COLO668 (cell line): ENCODE results near the gene C1orf35.

Experiments used
- DNase-seq: peaks from one replicate; lab custom pipeline; 2025; ENCODE audit not compliant: unreplicated experiment; lab: John Stamatoyannopoulos, UW

The C1orf35 gene

DNA sequence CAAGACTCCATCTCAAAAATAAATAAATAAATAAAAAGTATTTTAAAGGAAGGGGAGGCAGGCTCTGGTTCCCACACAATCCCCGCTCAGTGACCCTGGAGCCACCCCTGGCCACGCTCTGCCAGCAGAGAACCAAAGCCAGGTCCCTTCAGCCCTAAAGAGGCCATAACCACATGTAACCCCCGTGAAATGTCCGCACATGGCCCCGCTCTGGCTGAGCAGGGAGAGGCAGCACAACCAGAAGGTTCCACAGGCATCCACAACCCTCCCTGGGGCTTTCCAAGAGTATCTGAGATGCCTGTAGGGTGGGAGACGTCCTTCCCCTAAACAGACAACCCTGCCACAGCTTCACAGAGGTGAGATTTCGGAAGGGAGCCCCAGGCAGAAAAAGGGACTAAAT lies 22.0 kb downstream of the C1orf35 start:
- DNase-seq, result no peak

DNA sequence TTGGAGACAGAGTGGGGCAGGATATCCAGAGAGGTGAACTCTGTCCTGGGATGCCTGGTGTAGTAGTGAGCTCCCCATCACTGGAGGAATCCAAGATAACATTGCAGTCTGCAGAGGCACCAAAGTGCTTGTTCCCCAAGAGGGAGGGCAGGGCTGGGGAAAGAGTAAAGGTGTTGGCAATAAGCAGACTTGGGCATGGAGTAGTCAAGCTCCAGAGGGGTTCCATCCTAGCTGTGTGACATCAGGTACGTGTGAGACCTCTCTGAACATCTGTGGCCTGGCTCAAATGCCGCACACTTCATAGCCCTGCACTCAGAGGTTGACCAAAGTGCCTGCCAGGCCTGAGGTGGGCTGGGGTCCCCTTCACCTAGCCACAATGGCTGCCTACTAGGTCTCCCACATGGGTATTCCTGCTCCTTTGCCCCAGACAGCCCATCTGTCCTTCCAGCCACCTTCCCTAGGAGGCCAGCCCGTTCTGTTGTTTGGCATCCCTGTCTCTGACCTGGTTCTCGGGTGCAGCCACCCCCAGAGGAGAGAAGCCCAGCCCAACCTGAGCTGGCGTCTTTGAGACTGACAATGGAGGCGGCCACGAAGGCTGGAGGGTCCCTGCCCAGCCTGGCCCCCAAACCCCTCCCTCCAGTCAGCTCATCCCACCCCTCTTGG lies 23.4 kb downstream of the C1orf35 start:
- no peak for DNase-seq

DNA sequence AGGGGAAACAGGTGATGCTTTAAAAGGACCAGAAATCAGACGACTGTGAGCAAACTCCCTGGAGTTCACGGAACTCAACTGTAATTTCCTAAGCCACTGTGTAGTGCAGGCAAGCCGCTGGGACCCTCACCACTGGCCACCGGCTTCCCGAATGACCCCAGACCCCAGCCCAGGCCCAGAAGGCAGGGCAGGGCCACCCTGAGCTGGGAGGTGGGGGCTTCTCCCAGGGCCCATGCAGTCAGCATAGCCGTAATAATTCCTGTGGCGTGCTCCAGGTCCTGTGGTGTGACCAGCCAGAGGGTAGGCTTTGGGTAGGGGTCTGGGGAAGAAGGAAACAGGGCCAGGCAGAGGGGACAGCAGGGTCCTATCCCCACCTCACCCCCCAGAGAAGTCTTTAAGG lies 24.1 kb downstream of the C1orf35 start:
- DNase-seq, result no peak

GRCh38 chr1:228077565-228078330 lies 25.4 kb downstream of the C1orf35 start:
- DNase-seq, result no peak

DNA sequence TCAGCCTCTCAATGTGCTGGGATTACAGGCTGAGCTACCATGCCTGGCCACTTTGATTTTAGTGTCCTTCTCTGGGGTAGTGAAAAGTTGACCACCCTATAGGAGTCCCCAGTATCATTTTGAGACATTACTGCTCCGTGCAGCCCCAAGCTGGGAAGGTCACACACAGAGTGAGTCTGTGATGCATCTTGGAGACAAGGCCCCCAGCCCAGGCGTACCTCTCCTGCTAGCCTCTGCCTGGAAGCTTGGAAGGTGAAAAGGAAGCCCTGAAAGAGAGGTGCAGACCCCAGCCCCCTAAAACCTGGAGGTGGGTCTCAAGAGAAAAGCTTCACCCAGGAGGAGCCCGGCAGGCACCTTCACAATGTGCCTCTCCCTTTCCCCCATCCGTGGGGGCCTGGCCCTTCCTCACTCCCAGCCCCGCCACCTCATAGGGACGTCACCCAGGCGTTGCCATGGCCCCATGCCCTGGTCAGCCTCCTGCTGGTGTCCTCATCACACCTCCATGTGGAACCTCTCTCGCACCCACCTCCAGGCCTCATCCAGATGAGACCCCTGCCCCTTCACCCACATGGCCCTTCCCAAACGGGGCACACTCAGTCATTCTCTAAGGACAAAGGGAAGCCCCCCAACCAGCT lies 26.2 kb downstream of the C1orf35 start:
- no peak for DNase-seq

- DNase-seq, result no peak
Observed at GRCh38 chr1:228075801-228076271, 27.3 kb downstream of the C1orf35 start.

DNA sequence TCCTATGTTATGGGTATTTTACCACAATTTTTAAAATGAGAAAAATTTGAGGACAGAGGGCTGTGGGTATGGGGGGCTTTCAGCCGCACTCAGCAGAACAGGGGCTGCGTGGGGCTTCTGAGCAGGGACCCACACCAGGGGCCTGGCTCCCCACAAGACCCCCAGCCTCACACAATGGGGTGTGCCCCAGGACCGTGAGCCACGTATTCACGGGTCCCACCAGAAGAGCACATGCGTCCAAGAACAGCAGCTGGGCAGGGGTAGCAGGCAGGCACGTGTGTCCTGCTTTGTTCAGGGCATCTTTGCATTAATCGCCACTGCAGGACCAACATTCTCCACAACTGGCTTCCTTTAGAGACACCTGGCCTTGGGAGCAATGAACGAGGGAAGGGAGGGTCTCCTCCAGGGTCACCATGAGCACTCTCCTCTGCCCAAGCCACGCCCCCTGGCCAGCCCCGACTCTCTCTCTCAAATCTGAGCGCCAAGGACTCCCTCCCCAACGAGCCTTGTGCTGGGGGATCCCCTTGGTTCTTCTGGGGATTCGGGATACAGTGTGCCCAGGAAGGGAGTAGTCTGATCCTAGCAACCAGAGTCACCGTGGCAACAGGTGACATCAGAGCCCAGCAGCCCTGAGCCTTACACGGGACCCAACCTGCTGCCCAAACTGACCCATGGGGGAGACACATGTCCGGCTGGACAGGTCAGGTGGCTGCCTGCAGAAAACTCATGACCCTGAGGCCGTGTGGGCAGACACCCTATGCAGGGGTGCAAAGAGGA lies 28.0 kb downstream of the C1orf35 start:
- DNase-seq, result no peak

DNA sequence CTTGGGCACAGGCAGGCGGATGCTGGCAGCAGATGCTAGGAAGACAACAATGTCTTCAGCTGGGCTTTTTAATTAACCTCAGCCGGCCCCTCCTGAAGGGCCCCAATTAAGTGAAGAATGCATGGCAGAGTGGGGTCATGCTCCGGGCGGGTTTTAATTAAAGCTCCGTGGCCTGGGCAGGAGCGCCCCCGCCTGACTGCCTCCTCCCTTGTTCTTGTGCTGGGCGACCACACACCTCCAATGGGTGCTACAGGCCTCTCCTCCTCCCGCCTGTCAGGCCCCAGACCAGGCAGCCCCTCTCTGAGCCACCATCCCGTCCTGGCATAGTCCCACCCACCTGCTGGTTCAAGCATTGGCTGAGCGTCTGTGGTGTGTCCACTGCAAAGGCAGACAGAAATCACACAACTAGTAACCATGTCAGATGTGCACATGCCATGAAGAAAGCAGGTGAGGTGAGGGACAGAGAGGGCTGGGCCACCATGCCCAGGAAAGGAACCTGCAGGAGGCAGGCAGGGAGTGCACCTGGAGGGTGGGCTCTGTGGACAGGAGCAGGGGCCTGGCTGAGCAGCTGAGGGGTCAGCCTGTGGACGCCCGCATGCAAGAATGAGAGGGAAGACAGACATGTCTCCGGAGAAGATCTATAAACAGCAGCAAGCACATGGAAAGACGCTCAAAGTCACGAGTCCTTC lies 29.1 kb downstream of the C1orf35 start:
- DNase-seq, result peak; percentile 29

DNA sequence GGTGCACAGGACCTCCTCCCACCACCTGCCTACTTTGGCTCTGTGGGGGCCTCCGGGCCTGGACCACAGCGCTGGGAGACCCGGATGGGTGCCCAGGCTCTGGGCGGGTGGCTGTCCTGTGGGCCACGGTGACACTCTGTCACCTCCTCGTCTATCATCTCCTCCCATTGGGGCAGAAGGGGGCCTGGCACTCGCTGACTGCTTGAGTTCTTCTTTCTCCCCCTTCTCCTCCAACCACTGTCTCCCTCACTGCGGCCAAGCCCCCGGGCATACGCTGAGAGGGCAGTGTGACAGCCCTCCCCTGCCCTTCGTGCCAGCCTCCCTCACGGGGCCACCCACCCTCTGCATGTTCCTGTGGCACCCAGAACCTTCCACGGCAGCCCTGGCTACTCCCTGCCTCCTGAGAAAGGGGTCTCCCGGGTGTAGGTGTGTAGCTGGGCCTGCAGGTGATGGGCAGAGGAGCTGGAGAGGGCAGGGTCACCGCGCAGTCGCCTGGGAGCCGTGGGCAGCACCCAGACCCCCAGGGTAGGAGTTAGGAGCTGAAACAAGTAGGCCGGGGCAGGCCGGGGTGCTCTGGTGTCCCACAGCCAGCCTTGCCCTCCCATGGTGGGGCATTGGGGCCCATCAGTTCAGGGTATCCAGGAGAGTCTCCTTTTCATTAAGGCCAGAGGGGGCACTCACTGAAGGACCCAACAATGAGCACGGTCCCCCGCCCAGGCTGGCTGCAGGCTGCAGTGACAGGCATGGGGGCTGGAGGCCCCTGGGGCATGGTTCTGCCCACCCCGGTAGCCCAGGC lies 29.9 kb downstream of the C1orf35 start:
- DNase-seq, result no peak

- DNase-seq, result no peak
Observed at GRCh38 chr1:228072658-228073043, 30.5 kb downstream of the C1orf35 start.

DNA sequence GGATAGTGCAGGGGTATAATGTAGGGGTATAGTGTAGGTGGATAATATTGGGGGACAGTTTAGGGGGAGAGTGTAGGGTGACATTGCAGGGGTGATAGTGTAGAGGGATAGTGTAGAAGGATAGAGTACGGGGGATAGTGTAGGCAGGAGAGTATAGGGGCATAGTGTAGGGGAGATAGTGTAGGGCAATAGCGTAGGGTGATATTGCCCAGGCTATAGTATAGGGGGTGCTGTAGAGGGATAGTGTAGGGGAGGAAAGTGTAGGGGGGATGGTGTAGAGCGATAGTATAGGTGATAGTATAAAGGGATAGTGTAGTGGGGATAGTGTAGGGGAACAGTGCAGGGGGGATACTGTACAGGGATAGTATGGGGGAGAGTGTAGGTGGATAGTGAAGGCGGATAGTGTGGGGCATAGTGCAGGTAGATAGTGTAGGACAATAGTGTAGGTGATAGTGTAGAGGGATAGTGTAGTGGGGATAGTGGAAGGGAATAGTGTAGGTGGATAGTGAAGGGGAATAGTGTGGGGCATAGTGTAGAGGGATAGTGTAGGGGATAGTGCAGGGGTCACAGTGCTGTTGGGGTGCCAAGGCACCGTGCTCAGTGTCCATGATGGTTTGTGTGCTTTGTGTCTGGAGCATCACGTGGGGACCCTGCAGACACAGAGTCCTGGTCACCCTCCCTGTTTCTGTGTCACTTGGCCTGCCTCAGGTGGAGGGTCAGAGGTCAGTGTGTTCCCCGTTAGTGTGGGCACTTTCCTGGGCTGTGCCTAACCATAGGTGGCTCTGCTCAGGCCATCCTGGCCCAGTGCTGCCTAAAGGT lies 31.1 kb downstream of the C1orf35 start:
- DNase-seq, result no peak

DNA sequence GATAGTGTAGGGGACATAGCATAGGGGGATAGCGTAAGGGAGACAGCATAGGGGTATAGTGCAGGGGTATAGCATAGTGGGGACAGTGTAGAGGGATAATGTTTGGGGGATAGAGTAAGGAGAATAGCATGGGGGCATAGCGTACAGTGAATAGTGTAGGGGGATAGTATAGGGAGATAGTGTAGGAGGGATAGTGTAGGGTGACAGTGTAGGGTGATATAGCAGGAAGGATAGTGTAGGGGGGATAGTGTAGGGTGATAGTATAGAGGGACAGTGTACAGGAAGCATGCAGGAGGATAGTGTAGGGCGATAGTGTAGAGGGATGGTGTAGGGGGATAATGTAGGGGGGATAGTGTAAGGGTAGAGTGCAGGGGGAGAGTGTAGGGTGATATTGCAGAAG lies 32.3 kb downstream of the C1orf35 start:
- DNase-seq, result no peak

GRCh38 chr1:228070173-228070572 lies 33.0 kb downstream of the C1orf35 start:
- DNase-seq, result no peak

GRCh38 chr1:228068359-228068758 lies 34.8 kb downstream of the C1orf35 start:
- no peak for DNase-seq

GRCh38 chr1:228066891-228067654 lies 36.1 kb downstream of the C1orf35 start:
- DNase-seq, result no peak

GRCh38 chr1:228066416-228066815 lies 36.7 kb downstream of the C1orf35 start:
- DNase-seq, result no peak

DNA sequence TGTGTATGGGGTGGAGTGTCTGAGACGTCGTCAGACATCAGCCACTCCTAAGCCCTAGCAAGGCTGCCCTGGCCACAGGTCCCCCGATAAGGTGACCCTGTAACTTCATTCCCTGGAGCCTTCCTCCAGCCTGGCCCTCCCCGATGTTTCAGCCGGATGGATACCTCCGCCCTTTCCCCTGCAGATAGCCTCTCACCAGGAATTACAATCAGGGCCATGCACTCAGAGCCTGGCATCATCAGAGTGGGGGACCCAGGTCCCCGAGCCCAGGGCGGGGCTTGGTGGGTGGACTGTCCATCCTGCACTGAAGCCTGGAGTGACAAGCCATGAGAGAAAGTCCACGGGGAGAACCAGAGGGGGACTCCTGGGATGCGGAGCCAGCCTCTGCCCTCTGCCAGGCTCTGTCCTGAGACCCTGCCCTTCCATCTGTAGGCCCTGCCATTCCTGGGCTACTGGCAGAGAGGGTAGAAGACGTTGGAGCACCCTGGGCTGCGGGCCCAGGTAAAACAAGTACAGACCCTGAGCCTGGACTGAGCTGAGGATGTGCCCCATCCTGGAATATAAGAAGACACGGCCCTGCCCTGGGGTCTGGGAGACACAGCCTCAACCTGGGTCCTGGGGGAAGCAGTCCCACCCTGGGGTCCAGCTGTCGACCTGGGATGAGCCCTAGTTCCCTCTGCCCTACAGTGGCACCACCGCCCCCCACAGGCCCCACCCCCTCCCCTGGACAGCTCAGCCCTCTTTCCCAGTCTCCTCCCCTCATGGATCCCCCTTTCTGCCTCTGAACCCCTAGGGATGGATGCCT lies 37.4 kb downstream of the C1orf35 start:
- DNase-seq, result no peak
